HepG2 (cell line): Measurements from ENCODE around the gene GJD3. TPM values are rescaled to one million over a fixed set of nuclear protein-coding genes. Genes with fewer than 3 reads are reported as not detected.

Experiments used
- AGO1 ChIP-seq: fragments of 200-400 bp; formaldehyde crosslinking; IDR thresholded peaks from 2 replicates; pipeline ENCODE4 v1.6.1; 2017; ENCODE audit warnings: mild to moderate bottlenecking, low read depth, low read length, moderate library complexity; ENCODE audit not compliant: poor library complexity, severe bottlenecking
- ATM ChIP-seq: fragments of 450-650 bp; IDR thresholded peaks from 2 replicates; pipeline ENCODE4 v1.7.1; 2017; ENCODE audit warnings: mild to moderate bottlenecking, borderline replicate concordance
- BRD4 ChIP-seq: sonication (generic); formaldehyde crosslinking; IDR thresholded peaks from 2 replicates; pipeline ENCODE4 v1.4.0; 2020; ENCODE audit warnings: missing genetic modification reagents
- CBX1 ChIP-seq: IDR thresholded peaks from one replicate; pipeline ENCODE4 v1.6.1; 2016; ENCODE audit warnings: antibody characterized with exemption, low read depth
- CREB1 ChIP-seq, 2 experiments: fragments of 450-650 bp in 1 of 2; IDR thresholded peaks; 2 replicates each; pipeline ENCODE4 v1.6.1; 2016 to 2017; ENCODE audit warnings: control low read depth in 1 of 2, mild to moderate bottlenecking in 1 of 2, missing compliant biosample characterization in 1 of 2, missing genetic modification characterization in 1 of 2
- ELF4 ChIP-seq: sonication (generic); formaldehyde crosslinking; IDR thresholded peaks from 2 replicates; pipeline ENCODE4 v1.5.0; 2020; ENCODE audit warnings: missing genetic modification reagents, mild to moderate bottlenecking, moderate library complexity, borderline replicate concordance
- HMGXB3 ChIP-seq: sonication (generic); formaldehyde crosslinking; IDR thresholded peaks from 2 replicates; pipeline ENCODE4 v1.4.0; 2020; ENCODE audit warnings: missing genetic modification reagents, borderline replicate concordance
- HNF4A ChIP-seq: sonication (generic); formaldehyde crosslinking; IDR thresholded peaks from 2 replicates; pipeline ENCODE4 v1.4.0; 2020; ENCODE audit warnings: missing genetic modification reagents
- JUN ChIP-seq: sonication (generic); formaldehyde crosslinking; IDR thresholded peaks from 2 replicates; pipeline ENCODE4 v1.4.0; 2020; ENCODE audit warnings: mild to moderate bottlenecking, missing genetic modification reagents
- PHF21A ChIP-seq: sonication (generic); formaldehyde crosslinking; IDR thresholded peaks from 2 replicates; pipeline ENCODE4 v1.5.0; 2020; ENCODE audit warnings: mild to moderate bottlenecking, missing genetic modification reagents
- RNF2 ChIP-seq: fragments of 450-650 bp; conservative IDR thresholded peaks from 2 replicates; pipeline ENCODE4 v1.6.1; 2016; ENCODE audit warnings: low read depth
- SOX13 ChIP-seq, 3 experiments: fragments of 450-650 bp in 1 of 3; sonication (generic) in 1 of 3; formaldehyde crosslinking in 1 of 3; IDR thresholded peaks in 2 of 3; conservative IDR thresholded peaks in 1 of 3; 2 replicates each; pipeline versions ENCODE4 v1.5.0 to v1.6.1; 2016 to 2020; ENCODE audit warnings: antibody characterized with exemption in 1 of 3, mild to moderate bottlenecking in 1 of 3, missing compliant biosample characterization in 1 of 3, missing genetic modification reagents in 1 of 3, moderate library complexity in 1 of 3
- ZIK1 ChIP-seq: sonication (generic); formaldehyde crosslinking; IDR thresholded peaks from 2 replicates; pipeline ENCODE4 v1.5.0; 2020; ENCODE audit warnings: mild to moderate bottlenecking, low read depth, missing genetic modification reagents, borderline replicate concordance
- ZNF20 ChIP-seq: sonication (generic); formaldehyde crosslinking; IDR thresholded peaks from 2 replicates; pipeline ENCODE4 v1.4.0; 2020; ENCODE audit warnings: mild to moderate bottlenecking, moderate library complexity, missing genetic modification reagents
- ZNF572 ChIP-seq: sonication (generic); formaldehyde crosslinking; IDR thresholded peaks from 2 replicates; pipeline ENCODE4 v1.5.1; 2020; ENCODE audit warnings: mild to moderate bottlenecking, missing genetic modification reagents
- ZNF7 ChIP-seq: IDR thresholded peaks from 2 replicates; pipeline ENCODE4 v1.6.1; 2016; ENCODE audit warnings: missing biosample characterization, missing genetic modification reagents
- ZNF740 ChIP-seq: sonication (generic); formaldehyde crosslinking; IDR thresholded peaks from 2 replicates; pipeline ENCODE4 v1.4.0; 2020; ENCODE audit warnings: missing genetic modification reagents
- polyA plus RNA-seq, 8 experiments: library from polyadenylated mRNA; depleted of rRNA in 3 of 8; stranded (reverse) in 7 of 8; unstranded in 1 of 8; fragments of >200 nt; fragmentation: Illumina TruSeq in 4 of 8; extraction: Trizol in 4 of 8; gene quantifications; 2 replicates each; pipeline versions ENCODE4 v1.2.1 to v1.2.3, GENCODE V29; 2011 to 2016; ENCODE audit warnings: low read depth in 4 of 8, missing spikeins in 1 of 8, mixed read lengths in 1 of 8; ENCODE audit not compliant: insufficient read depth in 1 of 8
- total RNA-seq, 5 experiments: library from RNA; depleted of rRNA; stranded (reverse); fragments of >200 nt; fragmentation: Illumina TruSeq; extraction: Trizol; gene quantifications; 2 replicates each; pipeline ENCODE4 v1.2.3, GENCODE V29; 2016; ENCODE audit warnings: low read depth in 1 of 5
- TF ChIP-seq, protein P1 (sequence below): sonication (generic); formaldehyde crosslinking; IDR thresholded peaks from 2 replicates; pipeline ENCODE4 v1.5.1; 2020; ENCODE audit warnings: mild to moderate bottlenecking, missing genetic modification reagents, moderate library complexity
- TF ChIP-seq, protein P2 (sequence below): sonication (generic); formaldehyde crosslinking; IDR thresholded peaks from 2 replicates; pipeline ENCODE4 v1.8.0; 2022; ENCODE audit warnings: mild to moderate bottlenecking, missing genetic modification reagents; ENCODE audit not compliant: insufficient replicate concordance
- TF ChIP-seq, protein P3 (sequence below): sonication (generic); formaldehyde crosslinking; IDR thresholded peaks from 2 replicates; pipeline ENCODE4 v1.4.0; 2020; ENCODE audit warnings: missing genetic modification reagents

Gene GJD3
- total and polyA plus RNA-seq, 2 of the 13 experiments (the other 11 are each of a cell fraction or from before 2014, with no cell fraction given): not detected

DNA sequence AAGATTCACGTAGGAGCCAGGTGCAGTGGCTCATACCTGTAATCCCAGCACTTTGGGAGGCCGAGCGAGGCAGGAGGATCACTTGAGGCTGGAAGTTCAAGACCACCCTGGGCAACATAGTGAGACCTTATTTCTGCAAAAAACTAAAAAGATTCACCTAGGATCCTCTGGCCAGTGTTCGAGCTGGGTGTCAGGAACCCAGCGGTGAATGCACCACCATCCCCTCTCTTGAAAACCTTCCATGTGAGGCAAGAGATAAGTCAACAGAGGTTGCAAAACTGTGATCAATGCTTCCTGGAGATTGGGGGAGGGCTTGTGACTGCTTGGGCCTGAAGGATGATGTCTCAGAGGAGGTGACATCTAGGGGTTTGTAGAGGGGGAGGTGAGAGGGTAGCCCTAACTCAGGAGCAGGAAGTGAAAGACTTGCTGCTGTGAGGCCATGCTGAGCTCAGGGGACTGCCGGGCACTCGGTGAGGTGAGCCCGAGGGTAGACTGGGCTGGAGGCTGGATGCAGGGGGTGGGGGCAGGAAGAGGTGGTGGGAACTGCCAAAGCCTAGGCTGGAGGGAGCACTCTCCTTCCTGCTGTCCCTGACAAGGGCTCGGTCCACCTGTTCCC is 11.7 kb downstream of the GJD3 start (continued):
- TF ChIP-seq HMGXB3 (CRISPR knock-in tag) (0 out of 2 replicates have a peak, but pooled peaks have one; percentile 81), ATM (no peak), AGO1 (no peak), JUN (CRISPR knock-in tag) (no peak), ZNF7 (no peak), ZIK1 (CRISPR knock-in tag) (0 out of 2 replicates have a peak, but pooled peaks have one; percentile 18), ZNF572 (CRISPR knock-in tag) (peak; percentile 76), RNF2 (no peak), ZNF20 (no peak), CBX1 (peak; percentile 76), ZNF740 (peak; percentile 55; the same call in 1 of the 2 replicates), HNF4A (CRISPR knock-in tag) (peak; percentile 87), ELF4 (CRISPR knock-in tag) (no peak), BRD4 (no peak), SOX13 (IDR thresholded peaks at IDR 0.05) (peak; percentile 57; the same call in 1 of the 2 replicates), SOX13 (CRISPR knock-in tag; conservative IDR thresholded peaks at IDR 0.05 in 1 of 2, IDR thresholded peaks at IDR 0.05 in 1 of 2) (peak in 1 of 2 experiments; percentile 83; a peak in 2 of 4 replicates), CREB1 (IDR thresholded peaks at IDR 0.05) (no peak), CREB1 (CRISPR knock-in tag; IDR thresholded peaks at IDR 0.05) (no peak), PHF21A (CRISPR knock-in tag) (peak; percentile 86)
- TF ChIP-seq, protein P1, sequence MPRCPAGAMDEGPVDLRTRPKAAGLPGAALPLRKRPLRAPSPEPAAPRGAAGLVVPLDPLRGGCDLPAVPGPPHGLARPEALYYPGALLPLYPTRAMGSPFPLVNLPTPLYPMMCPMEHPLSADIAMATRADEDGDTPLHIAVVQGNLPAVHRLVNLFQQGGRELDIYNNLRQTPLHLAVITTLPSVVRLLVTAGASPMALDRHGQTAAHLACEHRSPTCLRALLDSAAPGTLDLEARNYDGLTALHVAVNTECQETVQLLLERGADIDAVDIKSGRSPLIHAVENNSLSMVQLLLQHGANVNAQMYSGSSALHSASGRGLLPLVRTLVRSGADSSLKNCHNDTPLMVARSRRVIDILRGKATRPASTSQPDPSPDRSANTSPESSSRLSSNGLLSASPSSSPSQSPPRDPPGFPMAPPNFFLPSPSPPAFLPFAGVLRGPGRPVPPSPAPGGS (CRISPR knock-in tag): peak; percentile 54; the same call in 1 of the 2 replicates
- TF ChIP-seq, protein P2, sequence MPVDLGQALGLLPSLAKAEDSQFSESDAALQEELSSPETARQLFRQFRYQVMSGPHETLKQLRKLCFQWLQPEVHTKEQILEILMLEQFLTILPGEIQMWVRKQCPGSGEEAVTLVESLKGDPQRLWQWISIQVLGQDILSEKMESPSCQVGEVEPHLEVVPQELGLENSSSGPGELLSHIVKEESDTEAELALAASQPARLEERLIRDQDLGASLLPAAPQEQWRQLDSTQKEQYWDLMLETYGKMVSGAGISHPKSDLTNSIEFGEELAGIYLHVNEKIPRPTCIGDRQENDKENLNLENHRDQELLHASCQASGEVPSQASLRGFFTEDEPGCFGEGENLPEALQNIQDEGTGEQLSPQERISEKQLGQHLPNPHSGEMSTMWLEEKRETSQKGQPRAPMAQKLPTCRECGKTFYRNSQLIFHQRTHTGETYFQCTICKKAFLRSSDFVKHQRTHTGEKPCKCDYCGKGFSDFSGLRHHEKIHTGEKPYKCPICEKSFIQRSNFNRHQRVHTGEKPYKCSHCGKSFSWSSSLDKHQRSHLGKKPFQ: peak; percentile 66
- TF ChIP-seq, protein P3, sequence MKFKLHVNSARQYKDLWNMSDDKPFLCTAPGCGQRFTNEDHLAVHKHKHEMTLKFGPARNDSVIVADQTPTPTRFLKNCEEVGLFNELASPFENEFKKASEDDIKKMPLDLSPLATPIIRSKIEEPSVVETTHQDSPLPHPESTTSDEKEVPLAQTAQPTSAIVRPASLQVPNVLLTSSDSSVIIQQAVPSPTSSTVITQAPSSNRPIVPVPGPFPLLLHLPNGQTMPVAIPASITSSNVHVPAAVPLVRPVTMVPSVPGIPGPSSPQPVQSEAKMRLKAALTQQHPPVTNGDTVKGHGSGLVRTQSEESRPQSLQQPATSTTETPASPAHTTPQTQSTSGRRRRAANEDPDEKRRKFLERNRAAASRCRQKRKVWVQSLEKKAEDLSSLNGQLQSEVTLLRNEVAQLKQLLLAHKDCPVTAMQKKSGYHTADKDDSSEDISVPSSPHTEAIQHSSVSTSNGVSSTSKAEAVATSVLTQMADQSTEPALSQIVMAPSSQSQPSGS: peak; percentile 87; the same call in 1 of the 2 replicates
